ENCODE measurements around the gene PALLD. TPM values are rescaled to one million over a fixed set of nuclear protein-coding genes. Genes with fewer than 3 reads are reported as not detected.

The PALLD gene
- total and polyA plus RNA-seq, 2 of the 13 experiments (the other 11 are each of a cell fraction or from before 2014, with no cell fraction given): 0.50 to 1.5 TPM

DNA sequence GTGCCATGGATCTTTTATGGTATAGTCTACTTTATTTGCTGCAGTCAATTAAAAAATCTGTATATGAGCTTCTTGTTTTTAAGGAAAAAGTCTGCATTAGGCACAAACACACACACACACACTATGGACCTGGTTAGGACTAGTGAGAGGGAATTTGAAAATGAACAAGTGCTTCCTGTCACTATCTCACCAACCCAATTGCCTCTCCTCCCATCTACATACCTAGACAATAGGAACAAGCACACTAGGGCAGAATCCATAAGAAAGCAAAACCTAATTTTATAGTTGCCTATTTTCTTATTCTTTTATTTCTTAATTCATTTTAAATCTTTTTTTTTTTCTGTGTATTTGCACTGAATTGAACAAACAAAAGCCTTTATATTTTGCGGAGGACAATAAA is 22.7 kb downstream of the PALLD start:
- no peak overlapping the region for H3K27ac ChIP-seq (ENCODE audit: extremely low read length, insufficient read depth, low read length)
- H3K79me2 ChIP-seq (ENCODE audit: insufficient read depth, low read length): no peaks in the 10 kb centered on the region
- intact Hi-C loops (cut with micrococcal nuclease; ENCODE audit: unreplicated experiment): no loop called here

DNA sequence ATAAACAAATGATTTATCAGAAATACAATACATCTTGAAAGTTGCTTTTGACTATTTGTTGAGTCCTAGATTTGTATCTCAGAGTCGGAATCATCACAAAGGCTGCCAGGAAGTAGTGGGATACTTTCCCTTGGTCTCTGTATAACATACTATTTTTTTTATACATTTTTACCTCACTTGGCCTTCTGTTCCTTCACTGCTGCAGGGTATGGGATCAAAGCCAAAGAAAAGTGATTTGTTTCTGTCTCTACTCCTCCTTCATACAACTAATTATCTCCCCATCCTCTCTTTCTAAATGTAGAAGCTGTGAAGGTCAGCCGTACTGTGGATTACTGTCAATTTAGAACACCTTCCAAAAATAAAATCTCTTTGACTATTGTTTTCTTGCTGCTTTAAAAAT is 24.9 kb downstream of the PALLD start:
- no peaks in the 10 kb centered on the region for H3K27me3 ChIP-seq (ENCODE audit: control insufficient read depth in 1 of 2, insufficient read depth in 2 of 2, low read length in 2 of 2)
- H3K4me3 ChIP-seq (replicated peaks in 1 of 3; ENCODE audit: insufficient read depth in 1 of 3, low read depth in 2 of 3, low read length in 3 of 3): no peak overlapping the region
- DNase-seq (ENCODE audit: low spot score) (no peak), FAIRE-seq (no peak), ATAC-seq (no peak)
- H3K4me1 ChIP-seq (ENCODE audit: insufficient read depth, low read length): no peaks in the 10 kb centered on the region
- ChIA-PET POLR2A (no interaction called here), CTCF (ENCODE audit: low intra/inter-chr PET ratio, low total read pairs) (no interaction called here)
- 5% methylated on average over 2 of the region's 2 CpGs for WGBS (ENCODE audit: low lambda C conversion rate)
- in situ Hi-C loops (cut with HindIII; ENCODE audit: extremely low pct_ligation_motif_present, low pct_unique_long_range_greater_than_20kb) (no loop called here), intact Hi-C loops (cut with micrococcal nuclease; ENCODE audit: unreplicated experiment) (no loop called here)
- no peaks in the 10 kb centered on the region for H3K79me2 ChIP-seq (ENCODE audit: insufficient read depth, low read length)
- no peak for TF ChIP-seq FIP1L1 (IDR thresholded peaks at IDR 0.05; ENCODE audit: borderline replicate concordance, insufficient read depth, low read depth, low read length)
- no peak overlapping the region for H2AFZ ChIP-seq (ENCODE audit: low read length)
- H3K4me2 ChIP-seq (ENCODE audit: low read depth, low read length): no peak overlapping the region
- H3K27ac ChIP-seq (ENCODE audit: extremely low read length, insufficient read depth, low read length): no peak overlapping the region
- no peaks in the 10 kb centered on the region for H4K20me1 ChIP-seq (ENCODE audit: insufficient read depth, low read length)
- H3K9ac ChIP-seq (ENCODE audit: insufficient read depth, low read depth, low read length): no peak overlapping the region
- no peaks in the 10 kb centered on the region for H3K9me3 ChIP-seq (ENCODE audit: low read length)
- H3K36me3 ChIP-seq (replicated peaks in 1 of 2; ENCODE audit: control insufficient read depth in 1 of 2, insufficient read depth in 2 of 2, low read length in 2 of 2): no peaks in the 10 kb centered on the region
- no TSS peak for BruUV-seq (replicated peaks)

More for the DNA sequence above, 22.7 kb downstream of the PALLD start:
- no peak overlapping the region for H3K9ac ChIP-seq (ENCODE audit: insufficient read depth, low read depth, low read length)
- 92% methylated on average over 1 of the region's 1 CpG for WGBS (ENCODE audit: low lambda C conversion rate)
- ATAC-seq (no peak), DNase-seq (ENCODE audit: low spot score) (no peak), FAIRE-seq (no peak)
- no peaks in the 10 kb centered on the region for H3K4me1 ChIP-seq (ENCODE audit: insufficient read depth, low read length)
- H4K20me1 ChIP-seq (ENCODE audit: insufficient read depth, low read length): no peaks in the 10 kb centered on the region
- H3K9me3 ChIP-seq (ENCODE audit: low read length): no peaks in the 10 kb centered on the region
- H3K4me2 ChIP-seq (ENCODE audit: low read depth, low read length): no peak overlapping the region
- no peak for TF ChIP-seq PHF20 (CRISPR knock-in tag; IDR thresholded peaks at IDR 0.05)
- no peak for TF ChIP-seq STAG1 (CRISPR knock-in tag; IDR thresholded peaks at IDR 0.05)
- TF ChIP-seq RBM39 (IDR thresholded peaks at IDR 0.05; ENCODE audit: low read depth, low read length, poor library complexity, severe bottlenecking): no peak
- no peak for TF ChIP-seq ZFP37 (CRISPR knock-in tag; IDR thresholded peaks at IDR 0.05; ENCODE audit: borderline replicate concordance)
- TF ChIP-seq NFYB (CRISPR knock-in tag; IDR thresholded peaks at IDR 0.05): no peak
- no peak for TF ChIP-seq ZNF343 (CRISPR knock-in tag; IDR thresholded peaks at IDR 0.05)
- TF ChIP-seq NFE2 (CRISPR knock-in tag; IDR thresholded peaks at IDR 0.05): no peak
- TF ChIP-seq NONO (IDR thresholded peaks at IDR 0.05): no peak
- TF ChIP-seq NONO (CRISPR knock-in tag; conservative IDR thresholded peaks at IDR 0.05): no peak
- no peak for TF ChIP-seq SETDB1 (CRISPR knock-in tag; IDR thresholded peaks at IDR 0.05; ENCODE audit: borderline replicate concordance)
- TF ChIP-seq SAP130 (CRISPR knock-in tag; IDR thresholded peaks at IDR 0.05; ENCODE audit: low read depth): no peak
- TF ChIP-seq SKI (IDR thresholded peaks at IDR 0.05; ENCODE audit: partially characterized antibody): no peak
- no peak for TF ChIP-seq SRF (IDR thresholded peaks at IDR 0.05; ENCODE audit: low read depth, low read length)
- TF ChIP-seq CEBPB (IDR thresholded peaks at IDR 0.05; ENCODE audit: borderline replicate concordance, low read depth, low read length): no peak
- no peak for TF ChIP-seq ATM (IDR thresholded peaks at IDR 0.05; ENCODE audit: borderline replicate concordance)
- H3K27me3 ChIP-seq (ENCODE audit: control insufficient read depth in 1 of 2, insufficient read depth in 2 of 2, low read length in 2 of 2): no peaks in the 10 kb centered on the region
- in situ Hi-C loops (cut with HindIII; ENCODE audit: extremely low pct_ligation_motif_present, low pct_unique_long_range_greater_than_20kb): no loop called here
- BruUV-seq (replicated peaks): no TSS peak
- H3K36me3 ChIP-seq (replicated peaks in 1 of 2; ENCODE audit: control insufficient read depth in 1 of 2, insufficient read depth in 2 of 2, low read length in 2 of 2): no peaks in the 10 kb centered on the region
- no peak overlapping the region for H3K4me3 ChIP-seq (replicated peaks in 1 of 3; ENCODE audit: insufficient read depth in 1 of 3, low read depth in 2 of 3, low read length in 3 of 3)
- CTCF ChIA-PET (ENCODE audit: low intra/inter-chr PET ratio, low total read pairs): no interaction called here
- no peak overlapping the region for H2AFZ ChIP-seq (ENCODE audit: low read length)
- POLR2A ChIA-PET: no interaction called here
